Gastrocnemius medialis (tissue), 4 donors: ENCODE results near the gene CLEC11A.
"Not testable (repeated sequence)": the region's sequence is repeated elsewhere in the genome, so short reads cannot be mapped to it uniquely, and the experiment has no call there.

Experiments
- CTCF ChIP-seq, 5 experiments: fragments of 450-650 bp in 3 of 5; fragments of 200-600 bp in 2 of 5; sonication (generic) in 2 of 5; IDR thresholded peaks in 4 of 5; conservative IDR thresholded peaks in 1 of 5; 1 replicate in 4 of 5; 2 replicates in 1 of 5; pipeline ENCODE4 v1.5.1; 2016 to 2019; ENCODE audit warnings: antibody characterized with exemption in 5 of 5, mild to moderate bottlenecking in 3 of 5, moderate library complexity in 3 of 5
- POLR2A ChIP-seq, 2 donors: fragments of 450-650 bp; IDR thresholded peaks; one replicate each; pipeline ENCODE4 v1.6.1; 2017; ENCODE audit warnings: antibody characterized with exemption in 2 of 2, mild to moderate bottlenecking in 2 of 2, moderate library complexity in 2 of 2

DNA sequence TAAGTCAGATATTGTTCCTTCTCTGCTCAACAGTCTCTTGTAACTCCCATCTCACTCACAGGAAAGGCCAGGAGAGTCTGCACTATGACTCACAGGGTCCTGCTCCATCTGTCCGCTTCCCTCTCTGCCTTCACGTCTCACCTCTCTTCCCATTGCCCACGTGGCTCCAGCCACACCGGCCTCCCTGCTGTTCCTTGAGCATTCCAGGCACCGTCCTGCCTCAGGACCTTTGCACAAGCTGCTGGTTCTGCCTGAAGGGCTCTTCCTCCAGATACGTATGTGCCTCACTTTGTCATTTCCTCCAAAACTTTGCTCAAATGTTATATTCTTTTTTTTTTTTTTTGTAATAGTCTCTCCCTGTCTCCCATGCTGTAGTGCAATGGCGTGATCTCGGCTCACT lies 33.1 kb downstream of the CLEC11A start:
- not testable (repeated sequence) for TF ChIP-seq CTCF (IDR thresholded peaks at IDR 0.05 in 4 of 5, conservative IDR thresholded peaks at IDR 0.05 in 1 of 5); POLR2A (IDR thresholded peaks at IDR 0.05)
